ENCODE results near the gene OR6P1.

Gene OR6P1

GRCh38 chr1:158521666-158522058 lies 48.7 kb downstream of the OR6P1 start:
- DNase-seq (ENCODE audit: insufficient read length, low spot score) = no peak
- no peak for TF ChIP-seq SPI1 (IDR thresholded peaks at IDR 0.05; ENCODE audit: low read depth, low read length)
- no peak for TF ChIP-seq TAF1 (IDR thresholded peaks at IDR 0.05; ENCODE audit: low read depth, low read length)
- no peak for TF ChIP-seq POLR2AphosphoS5 (IDR thresholded peaks at IDR 0.05; ENCODE audit: low read depth, low read length)
- TF ChIP-seq PAX5 (IDR thresholded peaks at IDR 0.05; ENCODE audit: insufficient read depth, low read length, severe bottlenecking) = no peak
- no peak for TF ChIP-seq POLR2A (IDR thresholded peaks at IDR 0.05; ENCODE audit: low read depth, low read length)
- TF ChIP-seq POU2F2 (IDR thresholded peaks at IDR 0.05; ENCODE audit: low read depth, low read length) = no peak
- no peak for FAIRE-seq

GRCh38 chr1:158520955-158521665 lies 49.3 kb downstream of the OR6P1 start:
- no peak for DNase-seq (ENCODE audit: insufficient read length, low spot score)
- TF ChIP-seq PAX5 (IDR thresholded peaks at IDR 0.05; ENCODE audit: insufficient read depth, low read length, severe bottlenecking) (no peak), POU2F2 (IDR thresholded peaks at IDR 0.05; ENCODE audit: low read depth, low read length) (no peak), SPI1 (IDR thresholded peaks at IDR 0.05; ENCODE audit: low read depth, low read length) (no peak), TAF1 (IDR thresholded peaks at IDR 0.05; ENCODE audit: low read depth, low read length) (no peak), POLR2A (IDR thresholded peaks at IDR 0.05; ENCODE audit: low read depth, low read length) (no peak), POLR2AphosphoS5 (IDR thresholded peaks at IDR 0.05; ENCODE audit: low read depth, low read length) (no peak)
- FAIRE-seq = no peak

- TF ChIP-seq POLR2AphosphoS5 (IDR thresholded peaks at IDR 0.05; ENCODE audit: low read depth, low read length) (no peak), PAX5 (IDR thresholded peaks at IDR 0.05; ENCODE audit: insufficient read depth, low read length, severe bottlenecking) (no peak), TAF1 (IDR thresholded peaks at IDR 0.05; ENCODE audit: low read depth, low read length) (no peak), POU2F2 (IDR thresholded peaks at IDR 0.05; ENCODE audit: low read depth, low read length) (no peak), SPI1 (IDR thresholded peaks at IDR 0.05; ENCODE audit: low read depth, low read length) (no peak), POLR2A (IDR thresholded peaks at IDR 0.05; ENCODE audit: low read depth, low read length) (no peak)
- FAIRE-seq (no peak), DNase-seq (ENCODE audit: insufficient read length, low spot score) (no peak)
These were observed 50.4 kb downstream of the OR6P1 start for GRCh38 chr1:158520021-158520420.

- no peak for FAIRE-seq
- TF ChIP-seq POLR2A (IDR thresholded peaks at IDR 0.05; ENCODE audit: low read depth, low read length) (no peak), TAF1 (IDR thresholded peaks at IDR 0.05; ENCODE audit: low read depth, low read length) (no peak), POLR2AphosphoS5 (IDR thresholded peaks at IDR 0.05; ENCODE audit: low read depth, low read length) (no peak), POU2F2 (IDR thresholded peaks at IDR 0.05; ENCODE audit: low read depth, low read length) (no peak), PAX5 (IDR thresholded peaks at IDR 0.05; ENCODE audit: insufficient read depth, low read length, severe bottlenecking) (no peak), SPI1 (IDR thresholded peaks at IDR 0.05; ENCODE audit: low read depth, low read length) (no peak)
- no peak for DNase-seq (ENCODE audit: insufficient read length, low spot score)
These were observed 53.4 kb downstream of the OR6P1 start for GRCh38 chr1:158516966-158517365.
